Panc1 (cell line): ENCODE data around the gene MRM3.

Experiments
- POLR2AphosphoS5 ChIP-seq: IDR thresholded peaks from 2 replicates; pipeline ENCODE4 v1.6.1; 2012; ENCODE audit warnings: mild to moderate bottlenecking, low read depth, low read length, moderate library complexity
- SIN3A ChIP-seq: IDR thresholded peaks from 2 replicates; pipeline ENCODE4 v1.6.1; 2012; ENCODE audit warnings: low read depth, mild to moderate bottlenecking, low read length, moderate library complexity, borderline replicate concordance; ENCODE audit not compliant: insufficient read depth
- TF ChIP-seq, protein P1 (sequence below): fragments of 450-650 bp; IDR thresholded peaks from 2 replicates; pipeline ENCODE4 v1.5.1; 2017; ENCODE audit warnings: mild to moderate bottlenecking
- TF ChIP-seq, protein P2 (sequence below), 2 experiments: IDR thresholded peaks; 2 replicates each; pipeline ENCODE4 v1.6.1; 2011 to 2012; ENCODE audit warnings: low read depth in 2 of 2, control low read depth in 1 of 2, low read length in 1 of 2, mild to moderate bottlenecking in 1 of 2, moderate library complexity in 1 of 2; ENCODE audit not compliant: insufficient read depth in 1 of 2

DNA sequence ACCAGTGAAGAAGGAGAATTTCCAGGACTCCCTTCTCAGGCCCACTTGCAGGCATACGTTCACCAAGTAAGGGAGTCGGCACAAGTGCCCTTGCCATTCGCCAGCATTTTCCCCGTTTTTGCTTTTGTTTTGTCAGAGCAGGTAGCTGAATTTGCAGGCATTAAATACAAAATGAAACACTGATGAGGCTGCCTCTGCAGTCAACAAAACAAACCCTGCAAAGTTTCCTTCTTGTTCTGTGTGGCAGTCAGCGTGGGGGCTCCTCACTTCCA is 7.9 kb upstream of the MRM3 start:
- TF ChIP-seq, protein P1, sequence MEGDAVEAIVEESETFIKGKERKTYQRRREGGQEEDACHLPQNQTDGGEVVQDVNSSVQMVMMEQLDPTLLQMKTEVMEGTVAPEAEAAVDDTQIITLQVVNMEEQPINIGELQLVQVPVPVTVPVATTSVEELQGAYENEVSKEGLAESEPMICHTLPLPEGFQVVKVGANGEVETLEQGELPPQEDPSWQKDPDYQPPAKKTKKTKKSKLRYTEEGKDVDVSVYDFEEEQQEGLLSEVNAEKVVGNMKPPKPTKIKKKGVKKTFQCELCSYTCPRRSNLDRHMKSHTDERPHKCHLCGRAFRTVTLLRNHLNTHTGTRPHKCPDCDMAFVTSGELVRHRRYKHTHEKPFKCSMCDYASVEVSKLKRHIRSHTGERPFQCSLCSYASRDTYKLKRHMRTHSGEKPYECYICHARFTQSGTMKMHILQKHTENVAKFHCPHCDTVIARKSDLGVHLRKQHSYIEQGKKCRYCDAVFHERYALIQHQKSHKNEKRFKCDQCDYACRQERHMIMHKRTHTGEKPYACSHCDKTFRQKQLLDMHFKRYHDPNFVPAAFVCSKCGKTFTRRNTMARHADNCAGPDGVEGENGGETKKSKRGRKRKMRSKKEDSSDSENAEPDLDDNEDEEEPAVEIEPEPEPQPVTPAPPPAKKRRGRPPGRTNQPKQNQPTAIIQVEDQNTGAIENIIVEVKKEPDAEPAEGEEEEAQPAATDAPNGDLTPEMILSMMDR = no peak
- TF ChIP-seq POLR2AphosphoS5 = no peak
- TF ChIP-seq, protein P2, sequence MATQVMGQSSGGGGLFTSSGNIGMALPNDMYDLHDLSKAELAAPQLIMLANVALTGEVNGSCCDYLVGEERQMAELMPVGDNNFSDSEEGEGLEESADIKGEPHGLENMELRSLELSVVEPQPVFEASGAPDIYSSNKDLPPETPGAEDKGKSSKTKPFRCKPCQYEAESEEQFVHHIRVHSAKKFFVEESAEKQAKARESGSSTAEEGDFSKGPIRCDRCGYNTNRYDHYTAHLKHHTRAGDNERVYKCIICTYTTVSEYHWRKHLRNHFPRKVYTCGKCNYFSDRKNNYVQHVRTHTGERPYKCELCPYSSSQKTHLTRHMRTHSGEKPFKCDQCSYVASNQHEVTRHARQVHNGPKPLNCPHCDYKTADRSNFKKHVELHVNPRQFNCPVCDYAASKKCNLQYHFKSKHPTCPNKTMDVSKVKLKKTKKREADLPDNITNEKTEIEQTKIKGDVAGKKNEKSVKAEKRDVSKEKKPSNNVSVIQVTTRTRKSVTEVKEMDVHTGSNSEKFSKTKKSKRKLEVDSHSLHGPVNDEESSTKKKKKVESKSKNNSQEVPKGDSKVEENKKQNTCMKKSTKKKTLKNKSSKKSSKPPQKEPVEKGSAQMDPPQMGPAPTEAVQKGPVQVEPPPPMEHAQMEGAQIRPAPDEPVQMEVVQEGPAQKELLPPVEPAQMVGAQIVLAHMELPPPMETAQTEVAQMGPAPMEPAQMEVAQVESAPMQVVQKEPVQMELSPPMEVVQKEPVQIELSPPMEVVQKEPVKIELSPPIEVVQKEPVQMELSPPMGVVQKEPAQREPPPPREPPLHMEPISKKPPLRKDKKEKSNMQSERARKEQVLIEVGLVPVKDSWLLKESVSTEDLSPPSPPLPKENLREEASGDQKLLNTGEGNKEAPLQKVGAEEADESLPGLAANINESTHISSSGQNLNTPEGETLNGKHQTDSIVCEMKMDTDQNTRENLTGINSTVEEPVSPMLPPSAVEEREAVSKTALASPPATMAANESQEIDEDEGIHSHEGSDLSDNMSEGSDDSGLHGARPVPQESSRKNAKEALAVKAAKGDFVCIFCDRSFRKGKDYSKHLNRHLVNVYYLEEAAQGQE (IDR thresholded peaks at IDR 0.05; ENCODE audit: insufficient read depth in 1 of 2, low read depth in 2 of 2, low read length in 1 of 2) = no peak
- TF ChIP-seq SIN3A = no peak
